Measurements from ENCODE around the gene NEK11.

NEK11 gene

DNA sequence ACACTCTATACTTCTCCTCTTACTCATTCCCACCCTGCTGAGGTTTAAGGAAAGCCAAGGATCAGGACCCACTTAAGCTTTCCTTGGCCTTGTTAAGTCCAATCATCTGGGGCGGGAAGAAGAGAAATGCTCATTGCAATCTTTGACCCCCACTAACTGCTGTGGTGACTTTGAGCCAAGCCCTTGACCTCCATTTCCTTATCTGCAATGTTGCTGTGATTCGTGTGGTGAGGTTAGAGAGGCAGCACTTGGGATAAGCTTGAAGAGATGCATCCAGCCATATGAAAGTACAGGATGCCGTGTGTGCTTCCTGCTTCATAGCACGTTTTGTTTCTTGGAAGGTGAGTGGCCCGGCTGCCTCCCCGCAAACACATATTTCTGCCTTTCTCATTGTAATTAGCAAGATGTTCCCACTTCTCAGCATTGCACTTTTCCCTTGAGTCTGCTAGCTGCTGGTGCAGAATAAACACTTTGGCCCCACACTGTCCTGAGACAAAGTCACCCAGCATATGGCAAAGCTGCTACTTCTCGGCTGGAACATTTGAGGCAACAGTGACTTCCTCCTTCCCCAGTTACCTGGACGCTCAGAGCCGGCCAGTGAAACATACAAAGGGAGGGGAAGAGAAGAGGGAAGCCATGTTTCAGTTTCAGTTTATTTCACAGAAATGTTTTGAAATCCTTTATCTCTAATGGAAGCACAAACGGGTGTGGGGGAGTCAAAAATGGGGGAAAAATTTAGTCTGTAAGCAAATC is 344.4 kb downstream of the NEK11 start:
- DNase-seq = no peak

DNA sequence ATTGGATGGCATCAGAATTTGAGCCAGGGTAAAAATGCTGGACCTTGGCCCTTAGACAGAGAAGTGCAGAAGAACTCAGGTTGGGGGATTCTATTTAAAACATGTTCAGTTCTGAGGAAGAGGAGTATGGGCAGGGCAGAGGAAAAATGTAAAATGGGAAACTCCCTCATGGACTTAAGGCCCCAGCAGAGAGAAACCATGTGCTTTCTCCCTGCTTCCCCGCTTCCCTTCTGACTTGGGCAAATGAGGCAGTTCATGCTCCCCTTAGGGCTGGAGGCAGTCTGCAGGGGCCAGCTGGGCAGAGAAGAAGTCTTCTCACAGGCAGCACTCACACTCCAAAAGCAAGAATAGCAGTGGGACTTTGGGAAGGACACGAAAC is 345.0 kb downstream of the NEK11 start:
- no peak for DNase-seq

DNA sequence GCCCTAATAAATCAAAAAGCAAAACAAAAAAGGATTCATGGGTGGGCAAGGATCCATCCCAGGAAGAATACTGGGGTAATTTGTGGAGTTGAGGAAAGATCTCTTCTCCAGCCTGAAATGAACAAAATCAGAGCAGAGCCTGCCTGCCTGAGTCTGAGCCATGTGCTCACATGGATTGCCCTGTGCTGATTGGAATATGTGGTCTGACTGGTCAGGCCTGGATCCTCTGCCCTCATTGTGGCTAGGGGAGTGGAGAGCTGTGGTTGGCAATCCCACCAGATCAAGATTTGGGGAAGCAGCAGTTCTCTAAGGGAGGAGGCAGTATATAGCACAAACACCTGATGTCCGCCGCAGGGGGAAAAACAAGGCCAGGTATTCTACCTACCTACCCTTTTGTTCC is 348.1 kb downstream of the NEK11 start:
- DNase-seq = no peak

DNA sequence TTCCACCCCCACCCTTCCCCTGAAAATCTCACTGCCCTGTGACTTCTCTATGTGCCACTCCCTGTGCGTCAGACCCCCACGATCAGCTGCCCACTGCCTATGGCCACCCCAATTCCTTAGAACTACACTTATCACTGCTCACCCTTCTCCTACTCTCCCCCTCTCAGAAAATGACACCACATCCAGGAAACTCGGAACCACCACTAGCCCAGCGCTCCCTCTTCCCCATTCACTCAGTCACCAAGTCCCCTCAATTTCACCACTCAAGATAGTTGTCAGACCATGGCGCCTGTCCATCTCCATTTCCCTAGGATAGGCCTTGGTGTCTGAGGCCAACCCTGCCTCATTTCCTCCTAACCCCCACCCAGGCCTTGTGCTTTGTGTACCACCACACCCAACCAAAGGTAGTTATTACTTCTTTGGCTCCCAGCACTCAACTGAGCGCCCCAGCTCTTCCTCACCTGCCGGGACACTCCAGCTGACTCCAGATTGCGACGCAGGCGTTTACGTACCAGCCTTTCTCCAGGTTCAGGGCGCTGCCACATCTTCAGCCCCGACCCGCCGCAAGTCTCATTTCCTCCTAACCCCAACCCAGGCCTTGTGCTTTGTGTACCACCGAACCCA is 354.3 kb downstream of the NEK11 start:
- DNase-seq = peak; percentile 34

GRCh38 chr3:131381445-131382291 is 355.0 kb downstream of the NEK11 start, which contains the start of gene NUDT16:
Gene NUDT16 (plus strand): TSS chr3:131381774. CDS start chr3:131381805, 31 bp downstream.
- DNase-seq = peak; percentile 100

GRCh38 chr3:131386429-131387165 is 359.9 kb downstream of the NEK11 start:
- DNase-seq = no peak

GRCh38 chr3:131387796-131388489 is 361.3 kb downstream of the NEK11 start:
- no peak for DNase-seq

DNA sequence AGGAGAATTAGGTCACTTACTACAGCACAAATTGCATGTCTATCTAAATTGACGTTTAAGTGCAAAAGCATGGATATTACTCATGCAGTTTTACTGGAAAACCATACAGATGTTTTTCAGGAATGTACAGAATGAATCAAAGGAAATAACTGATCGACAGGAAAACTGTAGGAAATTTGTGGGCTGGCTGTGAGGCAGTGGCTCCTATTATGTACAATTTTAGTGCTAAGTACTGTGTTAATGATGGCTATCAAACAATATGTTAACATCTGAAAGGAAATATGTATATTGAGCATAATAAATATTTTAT is 361.8 kb downstream of the NEK11 start:
- DNase-seq = no peak

- no peak for DNase-seq
These were observed 363.7 kb downstream of the NEK11 start for GRCh38 chr3:131390331-131390730.

DNA sequence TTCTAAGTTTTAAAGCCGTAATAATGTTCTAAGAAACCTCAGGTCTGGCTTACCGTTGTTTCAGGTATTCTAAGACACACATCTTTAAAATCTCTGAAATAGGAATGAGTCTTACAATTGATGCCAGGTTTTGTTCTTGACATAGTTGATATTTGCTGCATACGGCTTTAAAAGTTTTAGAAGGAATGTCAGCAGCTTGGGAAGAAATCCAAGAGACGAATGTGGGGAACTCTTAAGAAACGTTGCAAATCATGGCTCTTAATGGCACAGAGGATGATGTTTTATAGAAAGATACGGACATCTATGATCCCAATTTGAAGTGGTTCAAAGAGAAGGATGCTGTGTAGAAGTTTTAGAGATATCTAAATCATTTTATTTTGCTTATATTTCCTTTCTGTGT is 366.4 kb downstream of the NEK11 start:
- DNase-seq = no peak

DNA sequence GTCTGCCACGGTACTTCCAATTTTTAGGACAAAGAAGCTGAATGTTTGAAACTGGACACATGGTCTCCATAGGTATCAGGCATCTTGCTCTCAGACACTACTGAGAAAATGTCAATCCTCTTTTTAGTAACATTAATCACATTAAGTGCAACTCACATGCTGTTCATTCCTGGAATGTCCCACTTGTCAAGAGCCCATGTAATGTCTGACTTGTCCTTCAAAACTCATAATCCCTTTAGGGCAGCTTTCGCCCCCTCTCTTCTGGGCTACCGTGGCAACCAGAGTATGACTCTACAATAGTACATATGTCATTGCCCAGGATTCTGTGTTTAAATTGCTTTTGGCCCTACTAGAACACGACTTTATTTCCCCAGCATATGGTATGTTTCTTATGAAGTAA is 367.2 kb downstream of the NEK11 start:
- no peak for DNase-seq

DNA sequence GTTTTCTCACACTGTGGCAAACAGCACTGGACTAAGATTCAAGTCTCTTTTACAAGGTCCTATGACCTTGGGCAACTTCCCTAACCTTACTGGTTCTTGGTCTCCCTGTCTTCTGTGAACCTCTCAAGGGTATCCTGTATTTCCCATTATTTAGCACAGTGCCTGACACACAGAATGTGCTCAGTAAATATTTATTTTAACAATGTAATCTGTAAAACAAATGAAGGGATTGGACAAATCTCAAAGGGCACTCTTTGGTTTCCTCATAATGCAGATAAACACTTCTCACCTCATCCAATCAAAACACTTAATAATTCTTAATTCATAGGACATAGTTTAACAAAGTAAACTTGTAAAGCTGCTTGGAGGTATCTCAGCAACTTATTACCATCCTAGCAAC is 367.7 kb downstream of the NEK11 start:
- no peak for DNase-seq

DNA sequence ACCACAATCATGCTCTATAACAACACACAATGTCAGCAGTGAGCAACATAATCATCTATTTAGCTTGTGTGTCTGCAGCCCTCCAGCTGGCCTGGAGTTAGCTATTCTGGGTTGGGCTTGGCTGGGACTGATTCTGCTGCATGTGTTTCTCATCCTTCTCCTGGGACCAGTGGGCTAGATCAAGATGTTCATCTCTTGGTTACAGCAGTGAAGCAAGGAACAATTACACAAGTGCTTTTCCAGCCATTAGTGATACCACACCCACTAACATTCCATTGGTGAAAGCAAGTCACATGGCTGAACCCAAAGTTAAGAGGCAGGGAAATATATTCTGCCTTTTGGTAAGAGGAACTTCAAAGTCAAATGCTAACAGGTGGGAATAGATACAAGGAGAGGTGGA is 369.5 kb downstream of the NEK11 start:
- DNase-seq = no peak

DNA sequence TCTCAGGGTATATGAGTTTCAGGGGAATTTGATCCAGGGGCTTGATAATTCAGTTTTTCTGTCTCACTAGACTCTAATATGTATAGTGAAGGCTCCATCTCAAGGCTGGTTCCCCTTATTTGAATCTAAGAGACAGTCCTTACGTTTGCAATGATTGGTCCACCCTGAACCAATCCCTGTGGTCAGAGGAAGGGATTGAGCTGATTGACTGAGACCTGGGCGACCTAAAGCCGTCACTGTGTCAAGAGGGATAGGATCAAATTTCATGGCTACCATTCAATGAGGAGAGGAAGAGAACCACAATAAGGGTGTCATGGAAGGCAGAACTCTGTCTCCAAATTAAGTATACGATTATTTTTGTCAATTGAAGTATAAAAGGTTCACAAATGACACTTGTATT is 371.2 kb downstream of the NEK11 start:
- no peak for DNase-seq
